ENCODE results near the gene GFRAL.

DNA sequence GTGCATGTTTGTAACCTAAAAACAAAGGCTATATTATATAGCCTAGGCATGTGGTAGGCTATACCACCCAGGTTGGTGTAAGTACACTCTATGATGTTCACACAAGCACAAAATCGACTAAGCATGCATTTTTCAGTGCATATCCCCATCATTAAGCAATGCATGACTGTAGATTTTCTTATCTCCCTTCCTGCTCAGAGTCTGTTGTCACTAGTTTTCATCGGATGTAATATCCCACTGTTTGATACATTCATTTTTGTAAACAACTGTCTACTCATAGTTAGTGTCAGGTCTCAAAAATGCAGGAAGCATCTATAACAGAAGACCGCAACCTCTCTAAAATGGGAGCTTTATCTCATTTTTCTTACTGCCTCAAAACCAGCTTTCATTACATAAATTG lies 70.7 kb downstream of the GFRAL start:
- TF ChIP-seq, protein P1, sequence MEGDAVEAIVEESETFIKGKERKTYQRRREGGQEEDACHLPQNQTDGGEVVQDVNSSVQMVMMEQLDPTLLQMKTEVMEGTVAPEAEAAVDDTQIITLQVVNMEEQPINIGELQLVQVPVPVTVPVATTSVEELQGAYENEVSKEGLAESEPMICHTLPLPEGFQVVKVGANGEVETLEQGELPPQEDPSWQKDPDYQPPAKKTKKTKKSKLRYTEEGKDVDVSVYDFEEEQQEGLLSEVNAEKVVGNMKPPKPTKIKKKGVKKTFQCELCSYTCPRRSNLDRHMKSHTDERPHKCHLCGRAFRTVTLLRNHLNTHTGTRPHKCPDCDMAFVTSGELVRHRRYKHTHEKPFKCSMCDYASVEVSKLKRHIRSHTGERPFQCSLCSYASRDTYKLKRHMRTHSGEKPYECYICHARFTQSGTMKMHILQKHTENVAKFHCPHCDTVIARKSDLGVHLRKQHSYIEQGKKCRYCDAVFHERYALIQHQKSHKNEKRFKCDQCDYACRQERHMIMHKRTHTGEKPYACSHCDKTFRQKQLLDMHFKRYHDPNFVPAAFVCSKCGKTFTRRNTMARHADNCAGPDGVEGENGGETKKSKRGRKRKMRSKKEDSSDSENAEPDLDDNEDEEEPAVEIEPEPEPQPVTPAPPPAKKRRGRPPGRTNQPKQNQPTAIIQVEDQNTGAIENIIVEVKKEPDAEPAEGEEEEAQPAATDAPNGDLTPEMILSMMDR (conservative IDR thresholded peaks at IDR 0.05; ENCODE audit: low read depth, low read length) = no peak
- TF ChIP-seq EZH2 (IDR thresholded peaks at IDR 0.05; ENCODE audit: low read length, unreplicated experiment) (no peak), EZH2phosphoT487 (IDR thresholded peaks at IDR 0.05; ENCODE audit: borderline replicate concordance, low read length) (no peak)

Data from PC-3 (cell line).